Measurements from ENCODE around the gene HELZ.

- TF ChIP-seq, protein P1, sequence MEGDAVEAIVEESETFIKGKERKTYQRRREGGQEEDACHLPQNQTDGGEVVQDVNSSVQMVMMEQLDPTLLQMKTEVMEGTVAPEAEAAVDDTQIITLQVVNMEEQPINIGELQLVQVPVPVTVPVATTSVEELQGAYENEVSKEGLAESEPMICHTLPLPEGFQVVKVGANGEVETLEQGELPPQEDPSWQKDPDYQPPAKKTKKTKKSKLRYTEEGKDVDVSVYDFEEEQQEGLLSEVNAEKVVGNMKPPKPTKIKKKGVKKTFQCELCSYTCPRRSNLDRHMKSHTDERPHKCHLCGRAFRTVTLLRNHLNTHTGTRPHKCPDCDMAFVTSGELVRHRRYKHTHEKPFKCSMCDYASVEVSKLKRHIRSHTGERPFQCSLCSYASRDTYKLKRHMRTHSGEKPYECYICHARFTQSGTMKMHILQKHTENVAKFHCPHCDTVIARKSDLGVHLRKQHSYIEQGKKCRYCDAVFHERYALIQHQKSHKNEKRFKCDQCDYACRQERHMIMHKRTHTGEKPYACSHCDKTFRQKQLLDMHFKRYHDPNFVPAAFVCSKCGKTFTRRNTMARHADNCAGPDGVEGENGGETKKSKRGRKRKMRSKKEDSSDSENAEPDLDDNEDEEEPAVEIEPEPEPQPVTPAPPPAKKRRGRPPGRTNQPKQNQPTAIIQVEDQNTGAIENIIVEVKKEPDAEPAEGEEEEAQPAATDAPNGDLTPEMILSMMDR (IDR thresholded peaks at IDR 0.05), result no peak
- TF ChIP-seq EZH2 (IDR thresholded peaks at IDR 0.05; ENCODE audit: borderline replicate concordance, insufficient read depth, low read depth, low read length, poor library complexity, severe bottlenecking), result no peak
Observed at GRCh38 chr17:67085406-67085805, 159.6 kb downstream of the HELZ start.

Data from B cell (primary cell).